ENCODE measurements around the gene KCNT2.

KCNT2 gene

GRCh38 chr1:196619721-196620120 lies 11.5 kb upstream of the KCNT2 start:
- no peak for FAIRE-seq
- TF ChIP-seq CTCF (IDR thresholded peaks at IDR 0.05; ENCODE audit: insufficient read depth, missing control alignments), result no peak
- no peak for DNase-seq (ENCODE audit: insufficient read length, low spot score)

- no peak for DNase-seq (ENCODE audit: insufficient read length, low spot score)
- FAIRE-seq, result no peak
Observed at GRCh38 chr1:196611873-196612272, 3.6 kb upstream of the KCNT2 start.

GRCh38 chr1:196609370-196609737 lies 1.1 kb upstream of the KCNT2 start:
- TF ChIP-seq CTCF (IDR thresholded peaks at IDR 0.05; ENCODE audit: insufficient read depth, missing control alignments), result no peak
- no peak for DNase-seq (ENCODE audit: insufficient read length, low spot score)
- FAIRE-seq, result no peak

More at GRCh38 chr1:196611873-196612272, 3.6 kb upstream of the KCNT2 start:
- TF ChIP-seq CTCF (IDR thresholded peaks at IDR 0.05; ENCODE audit: insufficient read depth, missing control alignments), result no peak

- TF ChIP-seq CTCF (IDR thresholded peaks at IDR 0.05; ENCODE audit: insufficient read depth, missing control alignments), result no peak
- no peak for FAIRE-seq
- no peak for DNase-seq (ENCODE audit: insufficient read length, low spot score)
Observed at GRCh38 chr1:196607981-196608380, 259 bp downstream of the KCNT2 start.

- no peak for TF ChIP-seq CTCF (IDR thresholded peaks at IDR 0.05; ENCODE audit: insufficient read depth, missing control alignments)
- FAIRE-seq, result peak; percentile 96
- no peak for DNase-seq (ENCODE audit: insufficient read length, low spot score)
Observed at GRCh38 chr1:196603651-196604050, 4.6 kb downstream of the KCNT2 start.

- FAIRE-seq (peak; percentile 100), DNase-seq (ENCODE audit: insufficient read length, low spot score) (no peak)
- TF ChIP-seq CTCF (IDR thresholded peaks at IDR 0.05; ENCODE audit: insufficient read depth, missing control alignments), result no peak
Observed at GRCh38 chr1:196598942-196599748, 9.1 kb downstream of the KCNT2 start.

GRCh38 chr1:196594700-196595099 lies 13.5 kb downstream of the KCNT2 start:
- no peak for TF ChIP-seq CTCF (IDR thresholded peaks at IDR 0.05; ENCODE audit: insufficient read depth, missing control alignments)
- FAIRE-seq, result peak; percentile 89
- no peak for DNase-seq (ENCODE audit: insufficient read length, low spot score)
